Measurements from ENCODE around the gene NPPB. TPM values are rescaled to one million over a fixed set of nuclear protein-coding genes. Genes with fewer than 3 reads are reported as not detected.

NPPB gene
- total and polyA plus RNA-seq, 2 of the 8 experiments (the other 6 are each of a cell fraction or from before 2014, with no cell fraction given): 0.36 to 0.91 TPM

DNA sequence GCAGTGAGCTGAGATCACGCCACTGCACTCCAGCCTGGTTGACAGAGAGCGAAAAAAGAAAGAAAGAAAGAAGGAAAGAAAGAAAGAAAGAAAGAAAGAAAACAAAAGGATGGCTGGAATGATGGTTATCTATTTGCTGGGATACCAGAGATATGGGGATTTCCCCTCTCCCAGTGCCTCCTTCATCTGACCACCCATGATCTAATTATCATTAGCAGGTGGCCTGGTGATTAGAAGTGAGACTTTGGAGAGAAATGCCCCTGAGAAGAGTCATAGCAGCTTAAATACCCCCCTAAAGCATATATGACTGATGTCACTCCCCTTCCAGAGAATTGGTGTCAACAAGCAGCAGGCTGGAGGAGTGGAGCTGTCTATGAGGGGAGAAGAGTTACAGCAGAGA, 1.3 kb upstream of the NPPB start:
- Histone ChIP-seq H3K4me1 (replicated peaks in 1 of 4; ENCODE audit: control insufficient read depth in 3 of 4, insufficient read depth in 4 of 4, low read length in 3 of 4) (peaks cover 0 to 3% (median 1%) of the 10 kb centered on the region in 4 experiments; a peak in 1 of 7 replicates), H3K23me2 (ENCODE audit: low read depth, low read length) (peaks cover 3% of the 10 kb centered on the region; the same call in 1 of the 2 replicates), H4K8ac (ENCODE audit: extremely low read depth, insufficient read depth, low read length) (no peak overlapping the region), H4K91ac (replicated peaks; ENCODE audit: insufficient read length, low read length) (no peak overlapping the region), H2AK5ac (ENCODE audit: low read depth, low read length) (no peak overlapping the region), H3K79me2 (ENCODE audit: control insufficient read depth in 1 of 2, insufficient read depth in 2 of 2, low read length in 2 of 2) (no peaks in the 10 kb centered on the region), H3K36me3 (ENCODE audit: control insufficient read depth in 2 of 4, insufficient read depth in 4 of 4, low read length in 3 of 4) (no peaks in the 10 kb centered on the region), H4K20me1 (replicated peaks in 1 of 2; ENCODE audit: control insufficient read depth in 1 of 2, insufficient read depth in 2 of 2, low read length in 2 of 2) (no peaks in the 10 kb centered on the region), H2BK12ac (ENCODE audit: low read depth, low read length) (no peak overlapping the region), H3K23ac (ENCODE audit: insufficient read length) (no peak overlapping the region), H3K4me3 (ENCODE audit: extremely low read depth in 1 of 4, insufficient read depth in 2 of 4, low read depth in 3 of 4, low read length in 4 of 4) (no peak overlapping the region), H3K4me2 (ENCODE audit: insufficient read depth in 1 of 2, low read depth in 2 of 2, low read length in 2 of 2) (no peak overlapping the region), H2BK5ac (ENCODE audit: low read depth, low read length) (no peak overlapping the region), H3K9me3 (ENCODE audit: insufficient read depth in 2 of 2, low read depth in 1 of 2, low read length in 1 of 2) (no peaks in the 10 kb centered on the region), H3K27me3 (replicated peaks in 1 of 4; ENCODE audit: control insufficient read depth in 3 of 4, extremely low read depth in 1 of 4, insufficient read depth in 3 of 4, low read length in 3 of 4) (peaks cover 0 to 22% (median 13%) of the 10 kb centered on the region in 4 experiments; a peak in 6 of 7 replicates), H2BK15ac (ENCODE audit: low read length) (no peak overlapping the region), H2AFZ (ENCODE audit: low read length) (no peak overlapping the region), H3K9ac (replicated peaks in 1 of 4; ENCODE audit: extremely low read depth in 1 of 4, low read depth in 3 of 4, low read length in 3 of 4) (no peak overlapping the region), H2BK120ac (replicated peaks; ENCODE audit: low read depth, low read length) (no peak overlapping the region), H2BK20ac (ENCODE audit: low read length) (no peak overlapping the region), H4K5ac (ENCODE audit: insufficient read length, low read depth, low read length) (no peak overlapping the region), H3K79me1 (ENCODE audit: low read depth, low read length) (no peaks in the 10 kb centered on the region), H3K27ac (ENCODE audit: low read depth, low read length) (no peak overlapping the region), H3K18ac (ENCODE audit: extremely low read depth, low read length) (no peak overlapping the region), H3K56ac (replicated peaks; ENCODE audit: insufficient read length, low read depth, low read length) (no peak overlapping the region), H3K4ac (replicated peaks; ENCODE audit: insufficient read length, low read depth, low read length) (no peak overlapping the region), H3K14ac (ENCODE audit: insufficient read length) (no peak overlapping the region)
- CTCF ChIA-PET (ENCODE audit: partially characterized antibody): interaction anchor here (1.2 to 2.5 kb wide), 10 partner anchors 9 to 107 kb away, joined by 3 to 7 read pairs (median 5); no protein-coding TSS in a partner anchor
- POLR2A ChIA-PET (ENCODE audit: partially characterized antibody): interaction anchor here (0.9 to 9.0 kb wide), 3 partner anchors 11 to 48 kb away, joined by 4 to 81 read pairs (median 6); no protein-coding TSS in a partner anchor
- FAIRE-seq: no peak
- DNase-seq (ENCODE audit: low read depth in 1 of 2, low spot score in 2 of 2): no peak
- WGBS, 2 experiments (ENCODE audit: extremely low coverage in 1 of 2, insufficient coverage in 1 of 2, insufficient read length in 1 of 2, insufficient replicate concordance in 2 of 2, low coverage in 1 of 2, low lambda C conversion rate in 2 of 2, missing lambda C conversion rate in 1 of 2): 80% methylated on average over 2 of the region's 2 CpGs; no CpG with 5 or more reads in 1 of the 2 experiments
- TF ChIP-seq, protein P1, sequence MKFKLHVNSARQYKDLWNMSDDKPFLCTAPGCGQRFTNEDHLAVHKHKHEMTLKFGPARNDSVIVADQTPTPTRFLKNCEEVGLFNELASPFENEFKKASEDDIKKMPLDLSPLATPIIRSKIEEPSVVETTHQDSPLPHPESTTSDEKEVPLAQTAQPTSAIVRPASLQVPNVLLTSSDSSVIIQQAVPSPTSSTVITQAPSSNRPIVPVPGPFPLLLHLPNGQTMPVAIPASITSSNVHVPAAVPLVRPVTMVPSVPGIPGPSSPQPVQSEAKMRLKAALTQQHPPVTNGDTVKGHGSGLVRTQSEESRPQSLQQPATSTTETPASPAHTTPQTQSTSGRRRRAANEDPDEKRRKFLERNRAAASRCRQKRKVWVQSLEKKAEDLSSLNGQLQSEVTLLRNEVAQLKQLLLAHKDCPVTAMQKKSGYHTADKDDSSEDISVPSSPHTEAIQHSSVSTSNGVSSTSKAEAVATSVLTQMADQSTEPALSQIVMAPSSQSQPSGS (IDR thresholded peaks at IDR 0.05; ENCODE audit: low read length): no peak
- TF ChIP-seq EP300 (IDR thresholded peaks at IDR 0.05; ENCODE audit: borderline replicate concordance in 1 of 2, low read depth in 2 of 2, low read length in 2 of 2) (no peak), CEBPB (IDR thresholded peaks at IDR 0.05; ENCODE audit: low read depth, low read length) (no peak), POLR2A (IDR thresholded peaks at IDR 0.05; ENCODE audit: control extremely low read depth in 1 of 2, low read depth in 2 of 2, low read length in 2 of 2) (no peak), GABPA (IDR thresholded peaks at IDR 0.05; ENCODE audit: borderline replicate concordance, insufficient read depth, low read length) (no peak), NRF1 (IDR thresholded peaks at IDR 0.05; ENCODE audit: low read depth, low read length) (no peak), PHF8 (conservative IDR thresholded peaks at IDR 0.05; ENCODE audit: low read depth, low read length) (no peak), SRF (IDR thresholded peaks at IDR 0.05; ENCODE audit: low read depth, low read length) (no peak), ASH2L (IDR thresholded peaks at IDR 0.05; ENCODE audit: low read length) (no peak), KDM1A (IDR thresholded peaks at IDR 0.05; ENCODE audit: borderline replicate concordance, low read length) (no peak), EGR1 (IDR thresholded peaks at IDR 0.05; ENCODE audit: borderline replicate concordance, low read depth, low read length) (no peak), ZNF274 (IDR thresholded peaks at IDR 0.05; ENCODE audit: borderline replicate concordance, extremely low read depth, low read length) (no peak)
- TF ChIP-seq, protein P2, sequence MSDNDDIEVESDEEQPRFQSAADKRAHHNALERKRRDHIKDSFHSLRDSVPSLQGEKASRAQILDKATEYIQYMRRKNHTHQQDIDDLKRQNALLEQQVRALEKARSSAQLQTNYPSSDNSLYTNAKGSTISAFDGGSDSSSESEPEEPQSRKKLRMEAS (IDR thresholded peaks at IDR 0.05): no peak

Data from H1 (cell line).